ENCODE data around the gene UBE2J2. TPM values are rescaled to one million over a fixed set of nuclear protein-coding genes. Genes with fewer than 3 reads are reported as not detected.

UBE2J2 gene
- 36.9 TPM for total RNA-seq
- long read RNA-seq, transcript UBE2J2-203 (7 exons, 1,047 nt), result minor isoform, 5 of 93 reads
- long read RNA-seq, transcript UBE2J2-202 (7 exons, 1,733 nt), result major isoform, 54 of 93 reads
- long read RNA-seq, partial matches to known transcripts, result 4 of 93 reads
- long read RNA-seq, other reads (novel, unspliced or antisense), result 24 of 93 reads

- intact Hi-C loops (cut with micrococcal nuclease), result no loop called here
- no peaks in the 10 kb centered on the region for H3K9me3 ChIP-seq (replicated peaks)
- H3K36me3 ChIP-seq, result peaks cover 16% of the 10 kb centered on the region
- peak within 1 kb of the TSS; percentile 94 for H3K27ac ChIP-seq (replicated peaks)
- peak; percentile 0 for TF ChIP-seq CTCF (IDR thresholded peaks at IDR 0.05; ENCODE audit: borderline replicate concordance)
- no peaks in the 10 kb centered on the region for H3K27me3 ChIP-seq (ENCODE audit: low read depth)
- peak within 1 kb of the TSS; percentile 98 for H3K4me3 ChIP-seq
- peak; percentile 96 for DNase-seq
- peaks cover 57% of the 10 kb centered on the region for H3K4me1 ChIP-seq
Measured at GRCh38 chr1:1273512-1274298, at the start of gene UBE2J2. TSS of gene UBE2J2 (minus strand) at chr1:1273854. CDS start at chr1:1267992, 5,862 bp downstream.

DNA sequence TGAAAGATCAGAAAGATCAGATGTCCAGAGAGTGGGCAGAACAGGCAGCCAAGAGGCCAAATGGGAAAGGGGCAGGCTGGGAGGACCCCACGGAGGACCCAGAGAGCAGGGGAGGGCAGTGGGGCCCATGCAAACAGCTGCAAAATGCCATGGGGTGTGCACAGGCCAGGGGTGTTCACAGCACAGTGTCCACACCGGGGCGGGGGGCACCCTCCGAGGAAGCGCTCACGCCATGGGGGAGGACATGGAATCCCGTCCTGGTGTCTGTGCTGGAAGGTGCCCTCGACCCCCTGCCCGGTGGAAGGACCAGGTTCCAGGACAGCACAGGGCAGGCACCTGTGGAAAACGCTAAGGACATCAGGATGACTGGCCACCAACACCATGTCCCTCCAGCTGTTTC lies 49.3 kb upstream of the UBE2J2 start:
- Histone ChIP-seq H3K36me3 (peaks cover 49% of the 10 kb centered on the region), H3K9me3 (replicated peaks) (no peaks in the 10 kb centered on the region), H3K27ac (replicated peaks) (no peak overlapping the region), H3K4me1 (peaks cover 92% of the 10 kb centered on the region), H3K27me3 (ENCODE audit: low read depth) (no peaks in the 10 kb centered on the region), H3K4me3 (peak overlapping the region; percentile 89)
- no peak for TF ChIP-seq CTCF (IDR thresholded peaks at IDR 0.05; ENCODE audit: borderline replicate concordance)
- DNase-seq, result no peak
- intact Hi-C loops (cut with micrococcal nuclease), result no loop called here

GRCh38 chr1:1322418-1322817 lies 48.8 kb upstream of the UBE2J2 start:
- Histone ChIP-seq H3K4me3 (no peak overlapping the region), H3K36me3 (peaks cover 49% of the 10 kb centered on the region)
- no peak for TF ChIP-seq CTCF (IDR thresholded peaks at IDR 0.05; ENCODE audit: borderline replicate concordance)

DNA sequence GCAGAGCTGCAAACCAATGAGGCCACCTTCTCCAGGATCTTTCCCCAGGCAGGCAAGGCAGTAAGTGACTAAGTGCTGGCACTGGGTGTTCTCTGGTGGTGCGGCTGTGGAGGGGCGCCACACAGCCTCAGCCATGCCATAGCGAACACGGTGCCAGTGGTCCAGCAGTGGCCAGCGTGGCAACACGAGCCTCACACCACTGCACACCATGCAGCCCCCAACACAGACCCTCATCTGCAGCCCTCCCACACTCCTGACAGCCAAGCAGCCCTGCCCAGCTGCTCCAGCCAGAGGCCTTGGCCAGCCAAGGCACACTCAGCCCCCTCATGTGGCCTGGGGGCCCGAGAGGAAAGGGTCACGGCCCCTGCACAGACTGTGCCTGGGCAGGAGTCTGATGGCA lies 47.8 kb upstream of the UBE2J2 start:
- Histone ChIP-seq H3K36me3 (peaks cover 51% of the 10 kb centered on the region), H3K4me1 (peaks cover 85% of the 10 kb centered on the region), H3K27me3 (ENCODE audit: low read depth) (no peaks in the 10 kb centered on the region), H3K9me3 (replicated peaks) (no peaks in the 10 kb centered on the region), H3K27ac (replicated peaks) (peak overlapping the region; percentile 19), H3K4me3 (no peak overlapping the region)
- TF ChIP-seq CTCF (IDR thresholded peaks at IDR 0.05; ENCODE audit: borderline replicate concordance), result no peak
- DNase-seq, result no peak
- intact Hi-C loops (cut with micrococcal nuclease), result no loop called here

More at GRCh38 chr1:1322418-1322817, 48.8 kb upstream of the UBE2J2 start:
- DNase-seq, result no peak
- intact Hi-C loops (cut with micrococcal nuclease), result no loop called here
- Histone ChIP-seq H3K27ac (replicated peaks) (no peak overlapping the region), H3K4me1 (peaks cover 92% of the 10 kb centered on the region), H3K9me3 (replicated peaks) (no peaks in the 10 kb centered on the region), H3K27me3 (ENCODE audit: low read depth) (no peaks in the 10 kb centered on the region)

- Histone ChIP-seq H3K9me3 (replicated peaks) (no peaks in the 10 kb centered on the region), H3K36me3 (peaks cover 51% of the 10 kb centered on the region), H3K27me3 (ENCODE audit: low read depth) (no peaks in the 10 kb centered on the region), H3K27ac (replicated peaks) (peak overlapping the region; percentile 19), H3K4me3 (no peak overlapping the region), H3K4me1 (peaks cover 78% of the 10 kb centered on the region)
- no peak for DNase-seq
- no peak for TF ChIP-seq CTCF (IDR thresholded peaks at IDR 0.05; ENCODE audit: borderline replicate concordance)
- intact Hi-C loops (cut with micrococcal nuclease), result no loop called here
Measured at GRCh38 chr1:1320666-1321448, 47.2 kb upstream of the UBE2J2 start.

Data from left ventricle myocardium inferior (tissue), 1 donor.